Jurkat, Clone E6-1 (cell line): ENCODE measurements around the gene CYB561A3.
A peak's percentile ranks its signal among the peaks of the same experiment; 100 is the strongest.

ENCODE experiments used
- DNase-seq: peaks from one replicate; pipeline ENCODE4 v3.0.0-alpha.2; 2011; ENCODE audit warnings: low read depth, low spot score
- H3K4me3 ChIP-seq: 2 replicates; pipeline ENCODE4 v1.5.1; 2011; ENCODE audit warnings: mild to moderate bottlenecking, low read length, control low read depth, moderate library complexity

Gene CYB561A3

GRCh38 chr11:61332797-61333549, 28.7 kb downstream of the CYB561A3 start, which contains the start of the genes DDB1 and TKFC:
Gene DDB1, minus strand, starts transcription at chr11:61333105. Its CDS starts 137 bp downstream, at chr11:61332968.
Gene TKFC, plus strand, starts transcription at chr11:61333228. Its CDS starts 1,501 bp downstream, at chr11:61334729.
- DNase-seq = peak; percentile 92
- peak within 1 kb of the TSS; percentile 79 for H3K4me3 ChIP-seq

GRCh38 chr11:61332281-61332796, 29.3 kb downstream of the CYB561A3 start:
- no peak for DNase-seq
- peak overlapping the region; percentile 79 for H3K4me3 ChIP-seq

- no peak for DNase-seq
- peak overlapping the region; percentile 79 for H3K4me3 ChIP-seq
Measured at GRCh38 chr11:61331651-61332050, 30.0 kb downstream of the CYB561A3 start.

- DNase-seq = no peak
- H3K4me3 ChIP-seq = no peak overlapping the region
Measured at GRCh38 chr11:61329871-61330270, 31.8 kb downstream of the CYB561A3 start.

- no peak for DNase-seq
- H3K4me3 ChIP-seq = no peak overlapping the region
Measured at GRCh38 chr11:61328351-61328750, 33.3 kb downstream of the CYB561A3 start.

- no peak for DNase-seq
- no peak overlapping the region for H3K4me3 ChIP-seq
Measured at GRCh38 chr11:61327669-61328071, 34.0 kb downstream of the CYB561A3 start.

- no peak overlapping the region for H3K4me3 ChIP-seq
- DNase-seq = no peak
Measured at GRCh38 chr11:61325649-61326414, 35.9 kb downstream of the CYB561A3 start.

- H3K4me3 ChIP-seq = no peak overlapping the region
- DNase-seq = no peak
Measured at GRCh38 chr11:61315260-61315659, 46.4 kb downstream of the CYB561A3 start.

- no peak for DNase-seq
- H3K4me3 ChIP-seq = no peak overlapping the region
Measured at GRCh38 chr11:61310749-61311148, 50.9 kb downstream of the CYB561A3 start.

GRCh38 chr11:61309739-61310138, 51.9 kb downstream of the CYB561A3 start:
- H3K4me3 ChIP-seq = no peak overlapping the region
- DNase-seq = no peak

- no peak overlapping the region for H3K4me3 ChIP-seq
- no peak for DNase-seq
Measured at GRCh38 chr11:61309141-61309540, 52.5 kb downstream of the CYB561A3 start.

- H3K4me3 ChIP-seq = no peak overlapping the region
- DNase-seq = no peak
Measured at GRCh38 chr11:61307354-61307753, 54.3 kb downstream of the CYB561A3 start.

GRCh38 chr11:61306221-61306620, 55.5 kb downstream of the CYB561A3 start:
- DNase-seq = no peak
- H3K4me3 ChIP-seq = no peak overlapping the region

GRCh38 chr11:61305417-61305816, 56.3 kb downstream of the CYB561A3 start:
- no peak for DNase-seq
- no peak overlapping the region for H3K4me3 ChIP-seq

GRCh38 chr11:61303725-61304124, 58.0 kb downstream of the CYB561A3 start:
- H3K4me3 ChIP-seq = no peak overlapping the region
- DNase-seq = no peak

GRCh38 chr11:61302550-61302949, 59.1 kb downstream of the CYB561A3 start:
- no peak for DNase-seq
- H3K4me3 ChIP-seq = no peak overlapping the region
